Left kidney (tissue), 8 donors: ENCODE measurements around the gene RNU11. TPM values are rescaled to one million over a fixed set of nuclear protein-coding genes. Genes with fewer than 3 reads are reported as not detected.
A peak's percentile ranks its signal among the peaks of the same experiment; 100 is the strongest.
"Not testable (repeated sequence)": the region's sequence is repeated elsewhere in the genome, so short reads cannot be mapped to it uniquely, and the experiment has no call there.

Experiments
- DNase-seq: peaks from one replicate; pipeline ENCODE4 v3.0.0-alpha.2; 2013
- long read RNA-seq, 8 donors: transcript quantifications; one replicate each; lab custom pipeline, GENCODE V29; 2026
- polyA plus RNA-seq: library from polyadenylated mRNA; unstranded; fragments of 120-200 nt; gene quantifications from one replicate; pipeline ENCODE4 v1.2.1, GENCODE V29; 2013; ENCODE audit not compliant: insufficient read length

The RNU11 gene
- polyA plus RNA-seq = not detected
- long read RNA-seq, donor 1, partial matches to known transcripts = 0 of 1 reads
- long read RNA-seq, donor 1, other reads (novel, unspliced or antisense) = 0 of 1 reads
- long read RNA-seq, donor 2 = 0 reads
- long read RNA-seq, donor 3 = 0 reads
- long read RNA-seq, donor 4 = 0 reads
- long read RNA-seq, donor 5 = 0 reads
- long read RNA-seq, donor 6, partial matches to known transcripts = 0 of 1 reads
- long read RNA-seq, donor 6, other reads (novel, unspliced or antisense) = 0 of 1 reads
- long read RNA-seq, donor 7, partial matches to known transcripts = 0 of 1 reads
- long read RNA-seq, donor 7, other reads (novel, unspliced or antisense) = 0 of 1 reads
- long read RNA-seq, donor 8 = 0 reads

DNA sequence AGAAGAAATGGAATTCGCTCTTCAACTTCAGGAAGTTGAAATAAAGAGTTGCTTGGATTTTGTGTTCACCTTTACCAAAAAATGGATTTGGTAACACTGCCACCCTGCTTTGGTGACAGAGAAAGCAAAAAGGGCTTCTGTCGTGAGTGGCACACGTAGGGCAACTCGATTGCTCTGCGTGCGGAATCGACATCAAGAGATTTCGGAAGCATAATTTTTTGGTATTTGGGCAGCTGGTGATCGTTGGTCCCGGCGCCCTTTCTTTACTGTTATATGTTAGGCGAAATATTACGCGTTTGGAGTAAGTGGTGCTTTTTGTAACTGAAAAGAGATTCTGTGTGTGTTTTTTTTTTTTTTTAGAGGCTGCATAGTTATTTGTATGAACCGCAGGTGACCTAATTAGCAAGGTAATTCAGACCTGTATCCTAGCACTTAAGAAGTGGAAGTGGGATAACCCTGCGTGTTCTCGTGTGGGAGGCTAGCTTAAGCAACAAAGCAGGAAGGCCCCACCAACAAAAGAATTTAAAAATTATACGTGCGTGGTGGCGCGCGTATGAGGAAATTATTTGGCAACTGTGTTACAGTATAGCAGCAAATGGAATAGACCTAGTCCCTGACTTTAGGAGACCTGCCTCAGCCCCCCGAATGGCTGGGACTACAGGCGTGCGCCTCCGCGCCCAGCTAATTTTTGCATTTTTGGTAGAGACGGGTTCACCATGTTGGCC, at the start of gene RNU11:
RNU11 (plus strand) TSS at position 127 of the 725 bp plus-strand sequence.
- peak; percentile 96 for DNase-seq

DNA sequence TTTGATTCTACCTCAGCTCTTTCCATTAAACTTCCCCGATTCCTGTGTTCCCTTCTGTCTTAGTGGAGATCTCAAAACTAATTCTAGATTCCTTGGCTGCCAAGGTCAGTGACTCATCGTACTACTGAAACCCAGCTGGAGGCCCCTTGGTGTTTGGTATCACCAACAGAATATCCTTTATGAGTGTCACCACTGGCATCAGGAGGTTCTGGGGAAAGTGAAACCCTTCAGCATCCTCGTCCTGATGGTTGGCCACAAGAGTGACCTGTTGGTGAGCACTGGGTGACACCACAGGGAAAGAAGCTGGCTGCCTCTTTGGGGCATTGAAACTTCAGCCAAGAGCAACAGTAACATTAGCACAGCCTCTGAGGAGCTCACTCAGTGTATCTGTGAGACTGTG, 46.7 kb upstream of the RNU11 start:
- DNase-seq = no peak

DNA sequence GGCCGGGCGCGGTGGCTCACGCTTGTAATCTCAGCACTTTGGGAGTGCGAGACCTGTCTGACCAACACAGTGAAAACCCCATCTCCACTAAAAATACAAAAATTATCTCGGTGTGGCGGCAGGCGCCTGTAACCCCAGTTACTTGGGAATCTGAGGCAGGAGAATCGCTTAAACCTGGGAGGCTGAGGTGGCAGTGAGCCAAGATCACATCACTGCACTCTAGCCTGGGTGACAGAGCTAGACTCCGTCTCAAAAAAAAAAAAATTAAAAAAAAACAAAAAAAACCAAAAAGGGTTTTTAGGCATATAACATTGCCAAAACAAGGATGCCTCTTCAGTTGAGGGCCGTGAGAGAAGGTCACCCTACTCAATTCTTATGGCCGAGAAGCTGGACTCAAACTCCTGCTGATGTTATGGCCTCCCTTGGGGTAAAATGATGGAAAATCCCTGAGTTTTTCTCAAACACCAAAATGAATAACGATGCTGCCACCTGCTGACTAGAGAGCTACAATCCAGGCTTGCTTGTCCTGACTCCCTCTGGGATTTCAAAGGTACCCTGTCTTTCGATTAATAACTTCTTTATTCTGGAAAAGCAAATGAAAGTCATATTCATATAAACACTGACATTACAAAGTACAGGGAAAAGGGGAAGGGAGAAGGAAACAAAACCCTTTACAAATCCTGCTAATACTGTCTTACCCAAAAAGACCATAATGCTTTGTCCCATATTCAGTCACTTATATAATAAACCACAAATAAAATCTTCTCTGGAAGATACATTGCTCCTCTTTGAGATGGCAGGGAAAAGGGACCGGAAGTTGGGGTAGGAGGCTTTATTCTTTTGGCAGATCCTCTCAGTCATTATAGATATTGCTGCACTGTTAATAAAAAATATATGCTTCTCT, 45.6 kb upstream of the RNU11 start:
- DNase-seq = peak; percentile 79

- no peak for DNase-seq
These were observed 44.0 kb upstream of the RNU11 start for GRCh38 chr1:28604411-28604810.

- DNase-seq = no peak
These were observed 43.4 kb upstream of the RNU11 start for GRCh38 chr1:28604962-28605361.

DNA sequence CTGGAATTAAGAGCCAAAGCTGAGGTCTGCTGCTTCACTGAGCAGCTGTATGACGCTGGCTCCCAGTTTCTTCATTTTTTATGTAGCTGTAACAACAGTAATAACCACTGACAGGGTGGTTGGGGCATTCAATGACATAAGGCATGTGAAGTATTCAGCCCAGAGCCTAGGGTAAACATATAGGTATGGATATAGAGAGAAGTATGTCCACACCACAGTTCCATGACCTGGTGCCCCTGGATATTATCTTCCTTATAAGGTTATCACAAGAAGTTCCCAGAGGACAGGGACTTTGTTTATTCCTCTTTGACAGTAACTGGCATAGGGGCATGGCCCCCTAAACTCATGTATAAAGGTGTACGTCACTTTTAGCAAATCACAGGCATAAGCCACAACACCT, 41.6 kb upstream of the RNU11 start:
- DNase-seq = no peak

DNA sequence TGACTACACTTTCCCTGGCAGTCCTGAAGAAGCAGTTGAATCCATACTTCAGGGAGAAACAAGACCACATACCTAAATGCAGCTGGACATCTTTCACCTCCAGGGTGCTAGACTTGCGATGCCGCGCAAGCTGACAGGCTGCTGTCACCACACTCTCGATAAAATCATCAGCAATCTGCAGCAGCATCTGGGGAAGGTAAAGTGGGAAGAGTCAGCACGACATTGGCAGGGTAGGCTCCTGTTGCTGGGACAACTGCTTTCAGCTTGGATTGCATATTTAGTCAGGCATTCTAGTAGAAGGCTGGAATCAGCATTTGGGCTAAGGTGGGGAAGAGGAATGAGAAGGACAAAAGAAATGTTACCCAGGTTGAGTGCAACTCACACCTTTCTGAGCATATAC, 35.2 kb upstream of the RNU11 start:
- DNase-seq = no peak

DNA sequence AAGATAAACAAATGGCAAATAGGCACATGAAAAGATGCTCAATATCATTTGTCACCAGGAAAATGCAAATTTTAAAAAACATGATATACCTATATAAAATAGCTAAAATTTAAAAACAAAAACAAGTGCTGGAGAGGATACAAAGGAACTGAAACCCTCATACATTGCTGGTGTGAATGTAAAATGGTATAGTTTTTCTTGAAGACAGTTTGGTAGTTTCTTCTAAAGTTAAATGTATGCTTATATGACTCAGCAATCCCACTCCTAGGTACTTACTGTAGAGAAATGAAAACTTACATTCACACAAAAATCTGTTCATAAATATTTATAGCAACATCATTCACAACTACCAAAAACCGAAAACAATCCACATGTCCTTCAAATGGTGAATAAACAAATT, 16.7 kb upstream of the RNU11 start:
- no peak for DNase-seq

GRCh38 chr1:28632560-28632959, 15.8 kb upstream of the RNU11 start:
- DNase-seq = no peak

GRCh38 chr1:28640766-28641165, 7.6 kb upstream of the RNU11 start:
- DNase-seq = no peak

DNA sequence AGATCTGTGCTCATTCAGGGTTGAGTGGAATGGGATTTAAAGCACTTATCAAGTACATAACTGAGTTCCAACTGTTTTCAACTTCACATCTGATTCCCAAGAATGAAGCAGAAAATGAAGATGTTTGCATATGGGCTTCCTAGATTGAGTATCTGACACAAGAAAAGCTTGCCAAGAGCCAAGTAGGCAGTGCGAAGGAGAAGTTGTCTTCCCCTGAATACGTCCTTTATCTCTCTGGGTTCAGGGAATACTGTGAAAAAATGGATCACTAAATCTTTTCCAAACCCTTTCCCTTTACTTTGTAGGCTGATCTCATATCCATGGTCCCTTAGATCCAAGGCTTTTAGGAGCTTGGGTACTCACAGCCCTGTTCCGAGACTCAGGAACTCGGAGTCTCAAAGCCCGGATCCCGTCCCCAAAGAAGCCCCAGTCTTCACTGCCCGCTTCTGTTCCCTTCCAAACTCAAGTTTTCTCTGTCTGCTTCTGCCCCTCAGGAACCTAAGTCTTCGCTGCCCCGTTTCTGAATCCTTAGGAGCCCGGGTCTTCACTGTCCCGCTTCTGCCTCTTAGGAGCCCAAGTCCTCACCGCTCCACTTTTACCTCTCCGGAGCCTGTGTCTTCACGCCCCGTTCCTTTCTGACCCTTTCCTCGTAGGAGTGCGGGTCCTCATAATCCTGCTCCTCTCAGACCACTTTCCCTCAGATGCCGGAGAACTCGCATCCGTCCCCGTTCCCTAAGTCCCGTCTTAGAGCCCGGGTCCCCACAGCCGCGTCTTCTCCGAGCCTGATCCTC, 6.1 kb upstream of the RNU11 start:
- peak; percentile 32 for DNase-seq

- DNase-seq = peak; percentile 93
These were observed 5.4 kb upstream of the RNU11 start, which contains the start of gene TAF12 for GRCh38 chr1:28642847-28643635. Gene TAF12 (minus strand): TSS chr1:28643067. CDS start chr1:28622081, 20,986 bp downstream.

DNA sequence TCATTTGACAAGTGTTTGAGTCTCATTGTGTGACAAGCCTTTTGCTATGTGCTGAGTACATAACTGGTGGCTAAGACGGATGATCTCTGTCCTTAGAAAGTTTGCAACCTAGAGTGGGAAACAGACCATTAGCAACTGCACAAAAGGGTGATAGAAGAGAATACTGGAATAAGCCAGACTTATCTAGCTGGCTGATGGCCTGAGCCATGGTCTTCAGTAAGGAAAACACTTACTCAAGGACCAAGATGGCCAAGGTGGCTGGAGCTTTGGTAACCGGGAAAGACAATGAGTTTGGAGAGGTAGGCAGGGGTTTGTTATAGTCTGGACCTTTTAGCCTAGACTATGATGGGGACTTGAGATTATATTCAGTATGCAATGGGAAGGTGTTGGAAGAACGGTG, 3.9 kb upstream of the RNU11 start:
- no peak for DNase-seq

- not testable (repeated sequence) for DNase-seq
These were observed 3.0 kb upstream of the RNU11 start for GRCh38 chr1:28645406-28645805.

GRCh38 chr1:28646040-28646439, 2.4 kb upstream of the RNU11 start:
- no peak for DNase-seq

GRCh38 chr1:28648008-28648473, 359 bp upstream of the RNU11 start:
- peak; percentile 93 for DNase-seq

DNA sequence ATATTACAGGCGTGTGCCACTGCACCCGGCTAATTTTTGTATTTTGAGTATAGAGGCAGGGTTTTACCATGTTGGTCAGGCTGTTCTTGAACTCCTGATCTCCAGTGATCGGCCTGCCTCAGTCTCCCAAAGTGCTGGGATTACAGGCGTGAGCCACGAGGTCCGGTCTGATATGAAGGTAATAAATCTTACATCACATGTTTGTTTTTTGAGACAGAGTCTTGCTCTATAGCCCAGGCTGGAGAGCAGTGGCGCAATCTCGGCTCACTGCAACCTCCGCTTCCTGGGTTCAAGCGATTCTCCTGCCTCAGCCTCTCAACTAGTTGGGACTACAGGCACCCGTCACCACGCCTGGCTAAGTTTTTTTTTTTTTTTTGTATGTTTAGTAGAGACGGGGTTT, 4.7 kb downstream of the RNU11 start:
- not testable (repeated sequence) for DNase-seq

GRCh38 chr1:28653870-28654269, 5.5 kb downstream of the RNU11 start:
- DNase-seq = not testable (repeated sequence)

- DNase-seq = not testable (repeated sequence)
These were observed 7.3 kb downstream of the RNU11 start for GRCh38 chr1:28655448-28656311.

GRCh38 chr1:28656335-28656734, 7.9 kb downstream of the RNU11 start:
- no peak for DNase-seq
